IPS DF 6.9 (cell line): ENCODE results near the gene PPP1R18.

Experiments used
- DNase-seq: peaks from one replicate; pipeline ENCODE4 v3.0.0-alpha.2; 2013; ENCODE audit warnings: low read depth, low spot score
- H3K27ac ChIP-seq: one replicate; pipeline ENCODE4 v1.5.1; 2013; ENCODE audit warnings: low read length, control low read depth
- H3K27me3 ChIP-seq: 2 replicates; pipeline ENCODE4 v1.6.1; 2013; ENCODE audit warnings: mild to moderate bottlenecking, low read length; ENCODE audit not compliant: control insufficient read depth, insufficient read depth
- H3K36me3 ChIP-seq: 2 replicates; pipeline ENCODE4 v1.6.1; 2013; ENCODE audit warnings: low read length; ENCODE audit not compliant: control insufficient read depth, insufficient read depth
- H3K4me1 ChIP-seq: 2 replicates; pipeline ENCODE4 v1.6.1; 2013; ENCODE audit warnings: low read length; ENCODE audit not compliant: control insufficient read depth, insufficient read depth
- H3K4me3 ChIP-seq: 2 replicates; pipeline ENCODE4 v1.5.1; 2013; ENCODE audit warnings: mild to moderate bottlenecking, low read length
- H3K9me3 ChIP-seq: 2 replicates; pipeline ENCODE4 v1.6.1; 2013; ENCODE audit warnings: low read length, inconsistent platforms; ENCODE audit not compliant: control insufficient read depth, insufficient read depth
- WGBS: extraction: QIAGEN DNeasy Blood & Tissue Kit; methylation state at CpG from one replicate; pipeline ENCODE4 v1.1.7; 2013; ENCODE audit warnings: mixed read lengths, missing lambda C conversion rate; ENCODE audit not compliant: insufficient read length, insufficient coverage; 5-methylcytosine and 5-hydroxymethylcytosine counted together

Gene PPP1R18, protein sequence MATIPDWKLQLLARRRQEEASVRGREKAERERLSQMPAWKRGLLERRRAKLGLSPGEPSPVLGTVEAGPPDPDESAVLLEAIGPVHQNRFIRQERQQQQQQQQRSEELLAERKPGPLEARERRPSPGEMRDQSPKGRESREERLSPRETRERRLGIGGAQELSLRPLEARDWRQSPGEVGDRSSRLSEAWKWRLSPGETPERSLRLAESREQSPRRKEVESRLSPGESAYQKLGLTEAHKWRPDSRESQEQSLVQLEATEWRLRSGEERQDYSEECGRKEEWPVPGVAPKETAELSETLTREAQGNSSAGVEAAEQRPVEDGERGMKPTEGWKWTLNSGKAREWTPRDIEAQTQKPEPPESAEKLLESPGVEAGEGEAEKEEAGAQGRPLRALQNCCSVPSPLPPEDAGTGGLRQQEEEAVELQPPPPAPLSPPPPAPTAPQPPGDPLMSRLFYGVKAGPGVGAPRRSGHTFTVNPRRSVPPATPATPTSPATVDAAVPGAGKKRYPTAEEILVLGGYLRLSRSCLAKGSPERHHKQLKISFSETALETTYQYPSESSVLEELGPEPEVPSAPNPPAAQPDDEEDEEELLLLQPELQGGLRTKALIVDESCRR

GRCh38 chr6:30686009-30686907, at the start of gene PPP1R18:
Gene PPP1R18 (minus strand): TSS chr6:30686645. CDS start chr6:30686018, 627 bp downstream.
- no peak for DNase-seq
- H3K4me1 ChIP-seq: peaks cover 16% of the 10 kb centered on the region
- peak within 1 kb of the TSS; percentile 56; the same call in 1 of the 2 replicates for H3K4me3 ChIP-seq
- H3K27ac ChIP-seq: no peak within 1 kb of the TSS
- H3K9me3 ChIP-seq: no peaks in the 10 kb centered on the region
- no peaks in the 10 kb centered on the region for H3K36me3 ChIP-seq
- WGBS: no CpG with 5 or more reads among the region's 41 CpGs
- H3K27me3 ChIP-seq: no peaks in the 10 kb centered on the region

- no peak for DNase-seq
- Histone ChIP-seq H3K36me3 (peaks cover 17% of the 10 kb centered on the region), H3K27ac (no peak overlapping the region), H3K4me1 (no peaks in the 10 kb centered on the region), H3K9me3 (no peaks in the 10 kb centered on the region), H3K27me3 (no peaks in the 10 kb centered on the region), H3K4me3 (no peak overlapping the region)
- no CpG with 5 or more reads among the region's 8 CpGs for WGBS
Measured at GRCh38 chr6:30735668-30736314, 49.3 kb upstream of the PPP1R18 start.

DNA sequence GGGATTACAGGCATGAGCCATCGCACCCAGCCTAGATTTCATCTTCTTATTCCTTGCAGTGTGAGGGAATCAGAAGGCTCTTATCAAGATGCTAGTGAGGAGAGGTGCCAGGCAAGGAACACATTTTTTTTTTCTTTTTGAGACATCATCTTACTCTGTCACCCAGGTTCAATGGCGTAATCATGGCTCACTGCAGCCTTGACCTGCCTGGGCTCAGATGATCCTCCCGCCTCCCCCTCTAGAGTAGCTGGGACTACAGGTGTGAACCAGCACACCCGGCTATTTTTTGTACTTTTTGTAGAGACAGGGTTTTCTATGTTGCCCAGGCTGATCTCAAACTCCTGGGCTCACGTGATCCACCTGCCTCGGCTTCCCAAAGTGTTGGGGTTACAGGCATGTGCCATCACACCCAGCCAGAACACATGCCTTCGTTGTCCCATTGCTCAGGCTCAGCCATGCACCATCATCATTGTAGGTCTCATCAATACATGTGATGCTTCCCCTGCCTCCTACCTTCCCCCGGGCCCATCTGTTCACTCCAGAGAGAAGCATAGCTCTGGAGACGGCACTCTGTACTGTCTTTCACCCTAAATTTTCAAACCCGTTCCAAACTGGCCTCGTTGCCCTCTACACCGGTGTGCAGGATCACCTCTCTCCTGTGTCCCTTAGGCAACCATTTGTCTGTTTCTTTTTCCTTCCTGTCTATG, 45.9 kb upstream of the PPP1R18 start:
- Histone ChIP-seq H3K9me3 (no peaks in the 10 kb centered on the region), H3K4me1 (no peaks in the 10 kb centered on the region), H3K27ac (no peak overlapping the region), H3K4me3 (no peak overlapping the region), H3K36me3 (peaks cover 4% of the 10 kb centered on the region), H3K27me3 (no peaks in the 10 kb centered on the region)
- no CpG with 5 or more reads among the region's 12 CpGs for WGBS
- no peak for DNase-seq

DNA sequence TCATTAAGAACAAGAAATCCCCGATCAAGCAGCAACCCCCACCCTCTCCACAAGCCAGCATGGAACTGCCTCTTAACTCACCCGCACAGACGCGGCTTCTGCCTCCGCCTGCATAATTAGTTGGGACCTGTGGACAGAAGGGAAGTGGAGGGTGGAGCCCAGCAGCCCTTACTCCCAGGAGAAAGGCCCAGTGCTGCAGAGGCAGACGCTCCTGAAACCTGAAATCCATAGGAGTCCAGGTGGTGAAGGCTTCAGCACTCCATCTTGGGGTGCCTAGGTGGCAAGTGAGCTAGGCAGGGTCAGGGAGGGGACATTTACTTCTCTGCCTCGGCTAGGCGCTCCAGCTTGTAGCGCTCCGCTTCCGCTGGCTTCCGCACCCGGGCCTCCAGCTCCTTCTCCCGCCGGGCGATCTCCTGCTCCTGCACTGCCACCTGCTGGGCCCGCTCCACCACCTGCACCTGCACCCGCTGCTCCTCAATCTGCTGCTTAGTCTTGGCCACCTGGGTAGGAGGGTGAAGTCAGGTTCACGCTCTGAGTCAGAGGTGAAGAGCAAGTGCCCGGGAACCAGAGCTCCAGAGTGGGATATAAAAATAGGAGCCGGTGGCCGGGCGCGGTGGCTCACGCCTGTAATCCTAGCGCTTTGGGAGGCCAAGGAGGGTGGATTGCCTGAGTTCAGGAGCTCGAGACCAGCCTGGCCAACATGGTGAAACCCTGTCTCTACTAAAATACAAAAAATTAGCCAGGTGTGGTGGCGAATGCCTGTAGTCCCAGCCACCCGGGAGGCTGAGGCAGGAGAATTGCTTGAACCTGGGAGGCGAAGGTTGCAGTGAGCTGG, 44.4 kb upstream of the PPP1R18 start:
- no peaks in the 10 kb centered on the region for H3K27me3 ChIP-seq
- no peak for DNase-seq
- H3K27ac ChIP-seq: no peak overlapping the region
- H3K9me3 ChIP-seq: no peaks in the 10 kb centered on the region
- H3K4me1 ChIP-seq: no peaks in the 10 kb centered on the region
- no peak overlapping the region for H3K4me3 ChIP-seq
- peaks cover 4% of the 10 kb centered on the region for H3K36me3 ChIP-seq
- WGBS: no CpG with 5 or more reads among the region's 30 CpGs

DNA sequence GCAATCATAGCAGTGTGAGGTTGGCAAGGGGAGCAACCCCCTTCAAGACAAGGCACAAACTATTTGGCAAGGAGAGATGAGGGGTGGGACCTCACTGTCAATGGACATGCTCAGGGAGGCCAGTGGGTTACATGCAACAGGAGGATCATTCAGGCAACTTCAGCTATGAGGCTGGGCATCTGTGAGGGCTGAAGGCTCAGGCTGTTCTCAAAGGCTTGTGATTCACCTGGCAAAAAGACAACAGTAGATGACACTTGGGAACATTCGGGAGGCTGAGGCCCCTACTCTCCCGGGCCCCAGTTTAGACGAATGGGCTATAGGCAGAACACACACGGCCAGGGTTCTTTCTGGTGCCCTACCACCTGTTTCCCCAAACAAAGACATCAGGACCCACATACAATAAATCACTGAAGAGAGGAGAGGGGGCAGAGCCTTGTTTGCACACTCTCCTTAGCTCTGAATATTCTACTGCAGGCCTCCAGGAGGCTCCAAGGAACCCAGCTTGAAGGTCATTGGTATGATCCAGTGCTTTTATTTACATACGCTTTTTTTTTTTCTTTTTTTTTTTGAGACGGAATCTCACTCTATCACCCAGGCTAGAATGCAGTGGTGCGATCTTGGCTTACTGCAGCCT, 41.6 kb upstream of the PPP1R18 start:
- Histone ChIP-seq H3K9me3 (no peaks in the 10 kb centered on the region), H3K27me3 (no peaks in the 10 kb centered on the region), H3K4me1 (0 out of 2 replicates have a peak, but pooled peaks cover 2% of the 10 kb centered on the region), H3K36me3 (peaks cover 20% of the 10 kb centered on the region), H3K27ac (no peak overlapping the region), H3K4me3 (no peak overlapping the region)
- no peak for DNase-seq
- no CpG with 5 or more reads among the region's 7 CpGs for WGBS

DNA sequence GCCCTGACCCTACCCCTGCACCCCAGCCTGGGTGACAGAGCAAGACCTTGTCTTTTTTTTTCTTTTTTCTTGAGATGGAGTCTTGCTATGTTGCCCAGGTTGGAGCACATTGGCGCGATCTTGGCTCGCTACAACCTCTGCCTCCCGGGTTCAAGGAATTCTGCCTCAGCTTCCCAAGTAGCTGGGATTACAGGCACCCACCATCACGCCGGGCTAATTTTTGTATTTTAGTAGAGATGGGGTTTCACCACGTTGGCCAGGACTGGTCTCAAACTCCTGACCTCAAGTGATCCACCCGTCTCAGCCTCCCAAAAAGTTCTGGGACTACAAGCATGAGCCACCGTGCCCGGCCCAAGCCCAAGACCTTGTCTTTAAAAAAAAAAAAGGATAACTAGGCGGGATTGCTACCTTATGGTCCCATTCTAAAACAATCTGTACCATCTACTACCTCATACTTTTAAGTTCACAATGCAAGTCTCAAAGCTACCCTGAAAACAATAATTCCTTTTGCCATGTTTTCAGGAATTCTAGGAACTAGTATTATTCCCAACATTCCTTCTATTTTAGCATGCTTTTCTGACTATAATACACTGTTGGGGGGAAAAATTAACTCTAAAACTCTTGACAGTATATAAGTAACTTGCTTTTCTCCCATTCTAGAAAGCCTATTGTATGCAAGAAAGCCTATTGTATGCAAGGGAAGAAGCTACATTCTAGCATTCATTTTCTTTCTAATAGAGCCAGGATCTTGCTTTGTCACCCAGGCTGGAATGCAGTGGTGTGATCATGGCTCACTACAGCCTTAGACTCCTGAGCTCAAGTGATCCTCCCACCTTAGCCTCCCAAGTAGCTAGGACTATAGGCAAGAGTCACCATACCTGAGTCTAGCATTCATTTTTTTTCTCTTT, 40.3 kb upstream of the PPP1R18 start:
- Histone ChIP-seq H3K36me3 (peaks cover 29% of the 10 kb centered on the region), H3K4me1 (0 out of 2 replicates have a peak, but pooled peaks cover 2% of the 10 kb centered on the region), H3K27ac (no peak overlapping the region), H3K9me3 (no peaks in the 10 kb centered on the region), H3K4me3 (no peak overlapping the region), H3K27me3 (no peaks in the 10 kb centered on the region)
- WGBS: no CpG with 5 or more reads among the region's 11 CpGs
- DNase-seq: no peak

DNA sequence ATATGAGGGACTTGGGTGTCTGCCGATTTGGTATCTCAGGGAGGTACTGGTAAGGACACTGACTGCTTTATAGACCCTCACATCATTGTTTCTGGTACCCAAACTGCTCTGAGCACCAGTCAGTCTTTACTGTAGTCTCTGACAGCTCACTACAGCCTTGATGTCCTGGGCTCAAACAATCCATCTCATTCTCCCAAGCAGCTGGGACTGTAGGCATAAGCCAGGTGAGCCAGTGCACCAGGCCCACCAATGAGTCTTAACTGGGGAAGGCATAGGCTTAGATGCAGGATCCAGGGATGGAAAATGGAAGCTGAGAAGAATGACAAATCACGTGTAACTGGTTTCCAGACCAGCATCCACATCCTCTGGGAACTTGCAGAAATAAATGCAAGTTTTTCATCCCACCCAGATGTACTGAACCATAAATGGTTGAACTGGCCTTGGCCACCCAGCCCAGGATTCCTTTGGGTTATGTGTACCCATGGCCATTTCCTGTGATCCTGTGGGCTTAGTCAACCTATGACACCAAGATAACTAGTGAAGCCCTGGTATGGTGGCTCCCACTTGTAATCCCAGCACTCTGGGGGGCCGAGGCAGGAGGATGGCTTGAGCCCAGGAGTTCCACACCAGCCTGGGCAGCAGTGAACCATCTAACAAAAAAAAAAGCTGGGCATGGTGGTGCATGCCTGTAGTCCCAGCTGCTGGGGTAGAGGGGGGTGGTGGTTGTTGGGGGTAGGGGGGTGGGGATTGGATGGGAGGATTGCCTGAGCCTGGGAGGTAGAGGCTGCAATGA, 39.5 kb upstream of the PPP1R18 start:
- Histone ChIP-seq H3K4me3 (no peak overlapping the region), H3K36me3 (peaks cover 32% of the 10 kb centered on the region), H3K27me3 (no peaks in the 10 kb centered on the region), H3K27ac (no peak overlapping the region), H3K9me3 (no peaks in the 10 kb centered on the region), H3K4me1 (0 out of 2 replicates have a peak, but pooled peaks cover 2% of the 10 kb centered on the region)
- DNase-seq: no peak
- WGBS: no CpG with 5 or more reads among the region's 3 CpGs
